Measurements from ENCODE around the gene KRTAP10-11. TPM values are rescaled to one million over a fixed set of nuclear protein-coding genes. Genes with fewer than 3 reads are reported as not detected.

The KRTAP10-11 gene
- total and polyA plus RNA-seq, 12 donors = not detected

- Histone ChIP-seq H3K4me3 (no peak overlapping the region), H3K9me3 (replicated peaks in 1 of 3) (no peaks in the 10 kb centered on the region), H3K27me3 (peaks cover 3% of the 10 kb centered on the region), H3K27ac (no peak overlapping the region), H3K36me3 (replicated peaks in 1 of 2) (no peaks in the 10 kb centered on the region), H3K4me1 (replicated peaks in 1 of 2) (no peaks in the 10 kb centered on the region)
- DNase-seq = peak in 1 of 7 donors; percentile 23
- intact Hi-C loops (cut with DNase I) = no loop called here
- 72 to 79% (median 77%) methylated on average over 12 to 17 of the region's 17 CpGs for WGBS, 4 donors
- TF ChIP-seq CTCF (IDR thresholded peaks at IDR 0.05) = no peak
- no peak for TF ChIP-seq POLR2A (IDR thresholded peaks at IDR 0.05)
These were observed 7.7 kb downstream of the KRTAP10-11 start for GRCh38 chr21:44653656-44654575.

GRCh38 chr21:44654576-44655175 lies 8.5 kb downstream of the KRTAP10-11 start, which contains the start of gene KRTAP12-4:
Gene KRTAP12-4, minus strand, starts transcription at chr21:44654659. Its CDS starts 45 bp downstream, at chr21:44654614.
- no peaks in the 10 kb centered on the region for H3K9me3 ChIP-seq (replicated peaks in 1 of 3)
- intact Hi-C loops (cut with DNase I) = no loop called here
- no peaks in the 10 kb centered on the region for H3K36me3 ChIP-seq (replicated peaks in 1 of 2)
- DNase-seq = no peak
- no peaks in the 10 kb centered on the region for H3K4me1 ChIP-seq (replicated peaks in 1 of 2)
- TF ChIP-seq POLR2A (IDR thresholded peaks at IDR 0.05) = no peak
- TF ChIP-seq CTCF (IDR thresholded peaks at IDR 0.05) = no peak
- peaks cover 3% of the 10 kb centered on the region for H3K27me3 ChIP-seq
- H3K27ac ChIP-seq = no peak within 1 kb of the TSS
- WGBS, 4 donors = 41 to 73% (median 63%) methylated on average over 6 to 9 of the region's 9 CpGs
- H3K4me3 ChIP-seq = no peak within 1 kb of the TSS

GRCh38 chr21:44656868-44657267 lies 10.7 kb downstream of the KRTAP10-11 start:
- peaks cover 3% of the 10 kb centered on the region for H3K27me3 ChIP-seq
- H3K36me3 ChIP-seq (replicated peaks in 1 of 2) = no peaks in the 10 kb centered on the region
- intact Hi-C loops (cut with DNase I) = no loop called here
- DNase-seq = no peak
- no peak overlapping the region for H3K4me3 ChIP-seq
- H3K9me3 ChIP-seq (replicated peaks in 1 of 3) = no peaks in the 10 kb centered on the region
- H3K4me1 ChIP-seq (replicated peaks in 1 of 2) = no peaks in the 10 kb centered on the region
- H3K27ac ChIP-seq = no peak overlapping the region
- TF ChIP-seq CTCF (IDR thresholded peaks at IDR 0.05) (no peak), POLR2A (IDR thresholded peaks at IDR 0.05) (no peak)
- WGBS, 4 donors = 29 to 58% (median 44%) methylated on average over 1 of the region's 1 CpG

Data from adrenal gland (tissue), 12 donors.